Breast epithelium (tissue), 3 donors: ENCODE measurements around the gene PPL.

ENCODE experiments used
- CTCF ChIP-seq, 3 donors: fragments of 450-650 bp; IDR thresholded peaks; one replicate each; pipeline ENCODE4 v1.5.1; 2016 to 2017; ENCODE audit warnings: antibody characterized with exemption in 3 of 3, mild to moderate bottlenecking in 3 of 3, moderate library complexity in 3 of 3
- POLR2A ChIP-seq: fragments of 450-650 bp; IDR thresholded peaks from one replicate; pipeline ENCODE4 v1.6.1; 2016; ENCODE audit warnings: antibody characterized with exemption, mild to moderate bottlenecking, moderate library complexity
- POLR2AphosphoS5 ChIP-seq, 3 donors: sonication (generic); formaldehyde crosslinking; IDR thresholded peaks; one replicate each; pipeline ENCODE4 v1.6.1; 2017; ENCODE audit warnings: antibody characterized with exemption in 3 of 3

- TF ChIP-seq CTCF (IDR thresholded peaks at IDR 0.05) (no peak), POLR2AphosphoS5 (IDR thresholded peaks at IDR 0.05) (no peak), POLR2A (no peak)
Observed at GRCh38 chr16:4859190-4859899, 77.6 kb downstream of the PPL start.
